WTC11 (cell line): ENCODE data around the gene FAR1. TPM values are rescaled to one million over a fixed set of nuclear protein-coding genes. Genes with fewer than 3 reads are reported as not detected.

Source experiments
- ATAC-seq: fragments of 200-7000 bp; cut with Tn5 transposase; 2 replicates; pipeline ENCODE4 v1.10.0; 2021; ENCODE audit warnings: mild to moderate bottlenecking, moderate library complexity
- CTCF ChIA-PET: fragments of 300-600 bp; sonication (Branson Sonifier 250); formaldehyde crosslinking; loops from one replicate; lab custom pipeline; 2021; ENCODE audit warnings: antibody characterized with exemption; lab: Charles Lee
- POLR2A ChIA-PET: fragments of 350-600 bp; sonication (Branson Sonifier 250); formaldehyde crosslinking; loops from one replicate; lab custom pipeline; 2021; ENCODE audit warnings: antibody characterized with exemption; lab: Charles Lee
- DNase-seq: peaks from one replicate; pipeline ENCODE4 v3.0.0; 2021; ENCODE audit warnings: low spot score
- H3K27ac Mint-ChIP-seq: 2 replicates; pipeline ENCODE4 v1.8.0; 2021; ENCODE audit warnings: mixed read lengths
- H3K27me3 Mint-ChIP-seq: 2 replicates; pipeline ENCODE4 v1.8.0; 2021; ENCODE audit warnings: low read depth, mild to moderate bottlenecking, moderate library complexity, mixed read lengths
- H3K36me3 Mint-ChIP-seq: 2 replicates; pipeline ENCODE4 v1.8.0; 2021; ENCODE audit warnings: mixed read lengths
- H3K4me1 Mint-ChIP-seq: 2 replicates; pipeline ENCODE4 v1.8.0; 2022; ENCODE audit warnings: mixed read lengths
- H3K4me3 Mint-ChIP-seq: 2 replicates; pipeline ENCODE4 v1.8.0; 2021; ENCODE audit warnings: mild to moderate bottlenecking, moderate library complexity, mixed read lengths
- H3K9me3 Mint-ChIP-seq: 2 replicates; pipeline ENCODE4 v1.8.0; 2021; ENCODE audit warnings: mixed read lengths
- CTCF ChIP-seq: fragments of 200-600 bp; IDR thresholded peaks from 2 replicates; pipeline ENCODE4 v1.8.0; 2022; ENCODE audit warnings: antibody characterized with exemption
- E2F4 ChIP-seq: sonication (generic); formaldehyde crosslinking; IDR thresholded peaks from 2 replicates; pipeline ENCODE4 v1.8.1; 2022; ENCODE audit warnings: low read depth, mild to moderate bottlenecking, moderate library complexity, missing genetic modification reagents, borderline replicate concordance
- EMX1 ChIP-seq: fragments of 250-450 bp; sonication (Bioruptor Pico); IDR thresholded peaks from 2 replicates; pipeline ENCODE4 v1.8.0; 2021; ENCODE audit warnings: mild to moderate bottlenecking
- ETV6 ChIP-seq: sonication (generic); formaldehyde crosslinking; IDR thresholded peaks from 2 replicates; pipeline ENCODE4 v1.8.1; 2022; ENCODE audit warnings: mild to moderate bottlenecking, missing genetic modification reagents
- FOXJ3 ChIP-seq: sonication (generic); formaldehyde crosslinking; IDR thresholded peaks from 2 replicates; pipeline ENCODE4 v1.9.0; 2021; ENCODE audit warnings: missing genetic modification reagents, mild to moderate bottlenecking, borderline replicate concordance
- MXD4 ChIP-seq: fragments of 250-450 bp; sonication (Bioruptor Pico); IDR thresholded peaks from 2 replicates; pipeline ENCODE4 v1.8.0; 2021; ENCODE audit warnings: mild to moderate bottlenecking, moderate library complexity, borderline replicate concordance
- NFATC4 ChIP-seq: fragments of 250-450 bp; sonication (Bioruptor Pico); IDR thresholded peaks from 2 replicates; pipeline ENCODE4 v1.9.0; 2021; ENCODE audit warnings: mild to moderate bottlenecking
- NR1H2 ChIP-seq: sonication (generic); formaldehyde crosslinking; IDR thresholded peaks from 2 replicates; pipeline ENCODE4 v1.9.0; 2021; ENCODE audit warnings: mild to moderate bottlenecking, moderate library complexity, missing genetic modification reagents
- OVOL2 ChIP-seq: fragments of 250-450 bp; sonication (Bioruptor Pico); IDR thresholded peaks from 2 replicates; pipeline ENCODE4 v1.9.0; 2021; ENCODE audit warnings: mild to moderate bottlenecking, borderline replicate concordance
- RELA ChIP-seq: sonication (generic); formaldehyde crosslinking; IDR thresholded peaks from 2 replicates; pipeline ENCODE4 v1.8.1; 2022; ENCODE audit warnings: missing genetic modification reagents, mild to moderate bottlenecking, borderline replicate concordance
- SOX15 ChIP-seq: fragments of 250-450 bp; sonication (Bioruptor Pico); IDR thresholded peaks from 2 replicates; pipeline ENCODE4 v1.9.0; 2021; ENCODE audit warnings: mild to moderate bottlenecking
- SP1 ChIP-seq: sonication (generic); formaldehyde crosslinking; conservative IDR thresholded peaks from 2 replicates; pipeline ENCODE4 v1.8.1; 2022; ENCODE audit warnings: missing genetic modification reagents
- STAT6 ChIP-seq: sonication (generic); formaldehyde crosslinking; conservative IDR thresholded peaks from 2 replicates; pipeline ENCODE4 v1.8.1; 2023; ENCODE audit warnings: mild to moderate bottlenecking, low read depth, missing genetic modification reagents, moderate library complexity
- TEAD1 ChIP-seq: sonication (generic); formaldehyde crosslinking; IDR thresholded peaks from 2 replicates; pipeline ENCODE4 v1.8.0; 2022; ENCODE audit warnings: mild to moderate bottlenecking, missing genetic modification reagents
- TP53 ChIP-seq: sonication (generic); formaldehyde crosslinking; IDR thresholded peaks from 2 replicates; pipeline ENCODE4 v1.8.1; 2023; ENCODE audit warnings: mild to moderate bottlenecking, missing genetic modification reagents
- ZBTB21 ChIP-seq: sonication (generic); formaldehyde crosslinking; IDR thresholded peaks from 2 replicates; pipeline ENCODE4 v1.8.1; 2023; ENCODE audit warnings: mild to moderate bottlenecking, missing genetic modification reagents, borderline replicate concordance
- ZNF121 ChIP-seq: sonication (generic); formaldehyde crosslinking; IDR thresholded peaks from 2 replicates; pipeline ENCODE4 v1.8.0; 2023; ENCODE audit warnings: missing genetic modification reagents
- total RNA-seq: library from RNA; stranded (reverse); gene quantifications from 3 replicates; pipeline ENCODE4 v1.2.3, GENCODE V29; 2021
- TF ChIP-seq, protein P1 (sequence below): sonication (generic); formaldehyde crosslinking; IDR thresholded peaks from 2 replicates; pipeline ENCODE4 v1.8.1; 2023; ENCODE audit warnings: mild to moderate bottlenecking, missing genetic modification reagents, moderate library complexity
- TF ChIP-seq, protein P2 (sequence below): fragments of 250-450 bp; sonication (Bioruptor Pico); IDR thresholded peaks from 2 replicates; pipeline ENCODE4 v1.8.0; 2021; ENCODE audit warnings: mild to moderate bottlenecking
- TF ChIP-seq, protein P3 (sequence below): sonication (generic); formaldehyde crosslinking; IDR thresholded peaks from 2 replicates; pipeline ENCODE4 v1.8.1; 2022; ENCODE audit warnings: mild to moderate bottlenecking, moderate library complexity, missing genetic modification reagents

FAR1 gene
- total RNA-seq, 1 experiment from 2014 or later, result 63.9 TPM

GRCh38 chr11:13695886-13696285, 27.4 kb downstream of the FAR1 start:
- Mint-ChIP-seq H3K9me3 (peaks cover 7% of the 10 kb centered on the region; the same call in 1 of the 2 replicates), H3K27ac (no peak overlapping the region), H3K36me3 (peaks cover 28% of the 10 kb centered on the region), H3K27me3 (no peaks in the 10 kb centered on the region), H3K4me1 (peaks cover 13% of the 10 kb centered on the region), H3K4me3 (no peak overlapping the region)
- no peak for DNase-seq
- POLR2A ChIA-PET, result no interaction called here
- no peak for ATAC-seq
- TF ChIP-seq ZNF121 (CRISPR knock-in tag) (no peak), MXD4 (CRISPR knock-in tag) (no peak), ZBTB21 (CRISPR knock-in tag) (no peak), STAT6 (CRISPR knock-in tag) (no peak), FOXJ3 (CRISPR knock-in tag) (no peak)
- TF ChIP-seq, protein P1, sequence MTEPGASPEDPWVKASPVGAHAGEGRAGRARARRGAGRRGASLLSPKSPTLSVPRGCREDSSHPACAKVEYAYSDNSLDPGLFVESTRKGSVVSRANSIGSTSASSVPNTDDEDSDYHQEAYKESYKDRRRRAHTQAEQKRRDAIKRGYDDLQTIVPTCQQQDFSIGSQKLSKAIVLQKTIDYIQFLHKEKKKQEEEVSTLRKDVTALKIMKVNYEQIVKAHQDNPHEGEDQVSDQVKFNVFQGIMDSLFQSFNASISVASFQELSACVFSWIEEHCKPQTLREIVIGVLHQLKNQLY (CRISPR knock-in tag), result no peak
- CTCF ChIA-PET, result no interaction called here

DNA sequence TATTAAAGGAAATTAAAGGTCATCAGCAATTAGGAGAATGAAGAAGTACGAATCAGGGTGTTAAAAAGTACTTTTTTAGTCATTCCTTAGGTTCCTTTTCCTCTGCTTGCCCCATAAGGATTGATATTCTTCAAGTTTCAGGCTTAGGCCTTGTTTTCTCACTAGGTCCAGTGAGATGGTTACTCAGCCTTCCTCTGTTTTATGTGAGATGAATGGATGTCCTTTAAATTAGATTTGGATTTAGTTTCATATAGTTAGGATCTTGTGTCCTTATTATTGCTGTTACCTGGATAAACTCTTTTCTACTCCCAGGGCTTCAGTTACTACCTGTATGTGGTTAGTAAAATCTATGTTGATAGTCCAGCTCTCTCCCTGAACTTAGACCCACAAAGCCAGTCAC, 29.2 kb downstream of the FAR1 start:
- Mint-ChIP-seq H3K36me3 (peaks cover 34% of the 10 kb centered on the region), H3K4me3 (no peak overlapping the region), H3K27me3 (no peaks in the 10 kb centered on the region), H3K27ac (0 out of 2 replicates have a peak overlapping the region, but pooled peaks have one; percentile 21), H3K9me3 (no peaks in the 10 kb centered on the region), H3K4me1 (peaks cover 11% of the 10 kb centered on the region)
- TF ChIP-seq ZBTB21 (CRISPR knock-in tag) (no peak), MXD4 (CRISPR knock-in tag) (no peak), NFATC4 (CRISPR knock-in tag) (no peak), CTCF (no peak), SOX15 (no peak), ETV6 (CRISPR knock-in tag) (no peak), TEAD1 (no peak), OVOL2 (CRISPR knock-in tag) (no peak), EMX1 (CRISPR knock-in tag) (no peak), NR1H2 (no peak), ZNF121 (CRISPR knock-in tag) (no peak), RELA (CRISPR knock-in tag) (no peak), TP53 (no peak), E2F4 (CRISPR knock-in tag) (no peak), SP1 (no peak)
- TF ChIP-seq, protein P2, sequence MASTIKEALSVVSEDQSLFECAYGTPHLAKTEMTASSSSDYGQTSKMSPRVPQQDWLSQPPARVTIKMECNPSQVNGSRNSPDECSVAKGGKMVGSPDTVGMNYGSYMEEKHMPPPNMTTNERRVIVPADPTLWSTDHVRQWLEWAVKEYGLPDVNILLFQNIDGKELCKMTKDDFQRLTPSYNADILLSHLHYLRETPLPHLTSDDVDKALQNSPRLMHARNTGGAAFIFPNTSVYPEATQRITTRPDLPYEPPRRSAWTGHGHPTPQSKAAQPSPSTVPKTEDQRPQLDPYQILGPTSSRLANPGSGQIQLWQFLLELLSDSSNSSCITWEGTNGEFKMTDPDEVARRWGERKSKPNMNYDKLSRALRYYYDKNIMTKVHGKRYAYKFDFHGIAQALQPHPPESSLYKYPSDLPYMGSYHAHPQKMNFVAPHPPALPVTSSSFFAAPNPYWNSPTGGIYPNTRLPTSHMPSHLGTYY (CRISPR knock-in tag), result no peak
- TF ChIP-seq, protein P3, sequence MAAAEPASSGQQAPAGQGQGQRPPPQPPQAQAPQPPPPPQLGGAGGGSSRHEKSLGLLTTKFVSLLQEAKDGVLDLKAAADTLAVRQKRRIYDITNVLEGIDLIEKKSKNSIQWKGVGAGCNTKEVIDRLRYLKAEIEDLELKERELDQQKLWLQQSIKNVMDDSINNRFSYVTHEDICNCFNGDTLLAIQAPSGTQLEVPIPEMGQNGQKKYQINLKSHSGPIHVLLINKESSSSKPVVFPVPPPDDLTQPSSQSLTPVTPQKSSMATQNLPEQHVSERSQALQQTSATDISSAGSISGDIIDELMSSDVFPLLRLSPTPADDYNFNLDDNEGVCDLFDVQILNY (CRISPR knock-in tag), result no peak
- ATAC-seq (no peak), DNase-seq (no peak)
- POLR2A ChIA-PET, result no interaction called here
- CTCF ChIA-PET, result no interaction called here
